ENCODE results near the gene PAGR1.
"Not testable (repeated sequence)": the region's sequence is repeated elsewhere in the genome, so short reads cannot be mapped to it uniquely, and the experiment has no call there.

The PAGR1 gene

DNA sequence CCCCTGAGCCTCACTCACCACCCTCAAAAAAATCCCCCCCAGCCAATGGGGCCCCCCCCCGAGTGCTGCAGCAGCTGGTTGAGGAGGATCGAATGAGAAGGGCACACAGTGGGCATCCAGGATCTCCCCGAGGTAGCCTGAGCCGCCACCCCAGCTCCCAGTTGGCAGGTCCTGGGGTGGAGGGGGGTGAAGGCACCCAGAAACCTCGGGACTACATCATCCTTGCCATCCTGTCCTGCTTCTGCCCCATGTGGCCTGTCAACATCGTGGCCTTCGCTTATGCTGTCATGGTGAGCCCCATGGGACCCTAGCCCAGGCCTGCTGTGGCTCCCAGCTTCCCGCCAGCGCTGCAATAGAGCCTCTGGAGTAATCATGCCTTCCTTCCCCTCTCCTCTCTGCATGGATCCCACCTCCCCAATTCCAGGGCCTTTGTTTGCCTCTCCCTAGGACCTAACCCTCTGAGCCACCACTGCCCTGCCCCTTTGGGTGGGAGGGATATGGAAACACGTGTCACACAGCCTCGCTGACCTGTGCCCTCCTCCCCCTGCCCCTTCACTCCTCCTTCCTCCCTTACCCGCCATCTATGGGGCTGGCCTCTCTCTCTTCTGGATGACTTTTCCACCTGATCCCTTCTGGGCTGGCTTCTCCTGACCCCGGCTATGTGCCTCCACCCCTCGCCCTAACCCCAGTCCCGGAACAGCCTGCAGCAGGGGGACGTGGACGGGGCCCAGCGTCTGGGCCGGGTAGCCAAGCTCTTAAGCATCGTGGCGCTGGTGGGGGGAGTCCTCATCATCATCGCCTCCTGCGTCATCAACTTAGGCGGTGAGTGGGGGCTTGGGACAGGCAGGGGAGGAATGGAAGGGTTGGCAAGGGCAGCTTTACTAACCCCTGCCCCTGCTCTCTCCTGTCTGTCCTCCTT is 2.0 kb upstream of the PAGR1 start:
- DNase-seq, result no peak

DNA sequence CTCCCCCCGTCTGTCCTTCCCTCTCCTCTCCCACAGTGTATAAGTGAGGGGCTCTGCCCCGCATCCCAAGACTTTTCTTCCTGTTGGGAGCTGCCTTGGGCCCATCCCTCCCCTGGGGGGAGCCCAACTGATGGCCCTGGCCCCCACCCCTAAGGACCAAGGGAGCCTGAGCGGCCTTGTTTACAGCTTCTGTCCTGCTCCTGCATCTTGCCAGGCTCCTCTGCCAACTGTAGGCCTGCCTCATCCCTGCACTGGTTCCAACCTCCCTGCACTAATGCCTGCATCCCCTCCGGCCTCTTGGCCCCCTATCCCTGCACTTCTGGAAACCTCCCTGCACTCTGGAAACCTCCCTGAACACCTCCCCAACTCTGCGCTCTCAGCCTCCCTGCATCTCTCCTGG is 1.4 kb upstream of the PAGR1 start:
- DNase-seq, result no peak

DNA sequence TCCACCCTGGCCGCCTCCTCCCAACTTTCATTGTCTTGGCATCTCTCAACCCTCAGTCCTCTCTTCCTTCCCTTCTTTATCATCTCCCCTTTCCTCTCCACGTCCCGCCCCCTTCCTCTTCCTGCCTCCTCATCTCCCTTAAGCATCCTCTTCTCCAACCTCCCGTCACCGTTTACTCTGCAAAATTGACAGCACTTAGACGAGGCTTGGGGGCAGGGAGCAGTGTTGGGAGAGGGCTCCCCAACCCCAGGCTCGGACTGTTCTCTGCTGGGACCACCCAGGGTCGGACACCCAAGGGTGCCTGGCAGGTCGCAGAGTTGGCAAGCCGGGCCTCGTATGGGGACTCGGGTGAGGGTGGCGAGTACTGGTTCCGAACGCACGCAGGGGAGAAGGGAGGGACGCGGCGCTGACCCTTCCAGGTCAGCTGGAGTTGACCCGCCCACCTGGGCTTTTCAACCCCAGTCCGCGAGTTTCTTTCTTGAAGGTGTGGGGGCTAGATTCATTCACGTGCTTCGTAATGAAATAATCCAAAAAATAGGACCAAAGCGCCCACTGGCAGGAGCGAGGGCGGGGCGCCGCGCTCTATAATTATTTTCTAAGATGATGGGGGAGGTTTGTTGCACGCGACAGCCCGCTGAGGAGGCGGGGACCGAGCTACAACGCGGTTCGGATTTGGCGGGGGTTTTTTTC is 775 bp upstream of the PAGR1 start:
- DNase-seq, result peak; percentile 71

DNA sequence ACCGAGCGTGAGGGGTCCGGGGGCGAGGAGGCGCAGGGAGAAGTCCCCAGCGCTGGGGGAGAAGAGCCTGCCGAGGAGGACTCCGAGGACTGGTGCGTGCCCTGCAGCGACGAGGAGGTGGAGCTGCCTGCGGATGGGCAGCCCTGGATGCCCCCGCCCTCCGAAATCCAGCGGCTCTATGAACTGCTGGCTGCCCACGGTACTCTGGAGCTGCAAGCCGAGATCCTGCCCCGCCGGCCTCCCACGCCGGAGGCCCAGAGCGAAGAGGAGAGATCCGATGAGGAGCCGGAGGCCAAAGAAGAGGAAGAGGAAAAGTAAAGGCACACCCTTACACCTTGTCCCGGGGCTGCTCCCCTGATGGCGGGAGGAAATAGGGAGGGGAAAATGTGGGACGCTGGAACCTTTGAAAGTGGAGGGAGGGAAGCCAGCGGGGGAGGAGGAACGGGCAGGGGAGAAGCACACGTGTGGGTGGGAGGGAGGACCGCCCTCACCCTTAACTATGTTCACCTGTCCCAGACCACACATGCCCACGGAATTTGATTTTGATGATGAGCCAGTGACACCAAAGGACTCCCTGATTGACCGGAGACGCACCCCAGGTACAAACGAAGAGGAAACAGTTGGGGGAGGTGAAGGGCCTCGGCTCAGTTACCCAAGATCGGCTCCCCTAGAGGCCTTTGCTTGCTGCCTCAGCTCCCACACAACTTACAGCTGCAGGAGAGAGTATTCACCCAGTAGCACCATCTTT is 916 bp downstream of the PAGR1 start:
- peak; percentile 56 for DNase-seq

DNA sequence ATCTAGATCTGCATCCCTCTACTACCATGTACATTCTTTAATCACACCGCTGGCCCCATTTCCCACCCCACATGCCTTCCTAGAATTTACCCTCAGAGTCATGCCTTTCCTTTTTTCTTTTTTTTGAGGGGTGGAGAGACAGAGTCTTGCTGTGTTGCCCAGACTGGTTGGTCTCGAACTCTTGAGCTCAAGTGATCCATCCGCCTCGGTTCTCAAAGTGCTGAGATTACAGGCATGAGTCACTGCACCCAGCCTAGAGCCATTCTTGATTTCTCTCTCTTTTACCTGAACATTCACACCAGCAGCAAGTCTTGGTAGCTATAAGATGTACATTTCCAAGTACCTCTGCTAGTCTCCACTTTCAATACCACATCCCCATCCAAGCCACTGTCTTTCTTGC is 2.1 kb downstream of the PAGR1 start:
- no peak for DNase-seq

DNA sequence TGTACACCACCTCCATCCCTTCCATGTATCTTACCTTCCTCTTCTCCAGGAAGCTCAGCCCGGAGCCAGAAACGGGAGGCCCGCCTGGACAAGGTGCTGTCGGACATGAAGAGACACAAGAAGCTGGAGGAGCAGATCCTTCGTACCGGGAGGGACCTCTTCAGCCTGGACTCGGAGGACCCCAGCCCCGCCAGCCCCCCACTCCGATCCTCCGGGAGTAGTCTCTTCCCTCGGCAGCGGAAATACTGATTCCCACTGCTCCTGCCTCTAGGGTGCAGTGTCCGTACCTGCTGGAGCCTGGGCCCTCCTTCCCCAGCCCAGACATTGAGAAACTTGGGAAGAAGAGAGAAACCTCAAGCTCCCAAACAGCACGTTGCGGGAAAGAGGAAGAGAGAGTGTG is 3.6 kb downstream of the PAGR1 start:
- no peak for DNase-seq

GRCh38 chr16:29820271-29820701 is 4.3 kb downstream of the PAGR1 start, which contains the start of gene MVP:
Gene MVP, plus strand, starts transcription at chr16:29820462. Its CDS starts 10,088 bp downstream, at chr16:29830550.
- peak; percentile 60 for DNase-seq

DNA sequence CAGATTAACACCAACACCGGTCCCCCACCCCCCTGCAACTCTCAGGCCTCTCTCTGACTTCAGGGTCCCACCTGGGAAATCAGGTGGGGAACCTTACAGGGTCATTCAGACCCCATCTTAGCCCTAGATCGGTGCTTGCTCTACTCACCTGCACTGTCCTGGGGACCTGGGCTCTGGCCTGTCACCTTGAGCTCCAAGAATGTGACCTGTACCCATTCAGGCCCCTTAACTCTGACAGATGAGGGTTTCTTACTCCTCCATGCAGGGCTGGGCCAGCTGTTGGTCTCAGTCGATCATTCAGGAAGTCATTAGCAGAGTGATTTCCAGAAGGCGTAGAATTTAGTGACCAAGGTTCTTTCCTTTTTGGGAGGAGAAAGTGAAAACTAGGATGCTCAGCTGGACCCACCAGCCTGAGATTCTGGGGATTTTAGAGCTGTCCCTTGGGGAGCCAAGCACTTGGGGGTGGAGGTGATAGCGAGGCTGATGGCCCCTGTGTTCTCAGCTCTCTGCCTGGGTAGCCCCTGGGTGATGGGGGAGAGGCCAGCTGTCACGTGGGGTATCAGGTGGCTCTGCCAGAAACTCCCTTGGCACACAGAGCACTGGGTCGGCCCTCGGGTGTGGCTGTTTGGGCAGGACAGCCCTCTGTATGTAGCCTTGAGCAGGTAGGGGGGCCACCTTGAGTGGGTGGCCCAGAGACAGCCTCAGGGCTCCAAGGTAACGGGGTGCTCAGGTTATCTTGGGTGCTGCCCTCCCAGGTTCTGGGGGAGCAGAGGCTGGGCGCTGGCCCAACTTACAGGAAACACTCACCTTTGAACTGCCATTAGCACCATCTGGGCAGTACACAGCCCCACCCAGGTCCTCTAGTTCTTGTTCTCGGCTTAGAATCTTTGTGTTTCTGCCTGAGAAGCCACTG is 5.0 kb downstream of the PAGR1 start:
- DNase-seq, result peak; percentile 47

- DNase-seq, result peak; percentile 47
These were observed 5.7 kb downstream of the PAGR1 start for GRCh38 chr16:29821643-29822115.

DNA sequence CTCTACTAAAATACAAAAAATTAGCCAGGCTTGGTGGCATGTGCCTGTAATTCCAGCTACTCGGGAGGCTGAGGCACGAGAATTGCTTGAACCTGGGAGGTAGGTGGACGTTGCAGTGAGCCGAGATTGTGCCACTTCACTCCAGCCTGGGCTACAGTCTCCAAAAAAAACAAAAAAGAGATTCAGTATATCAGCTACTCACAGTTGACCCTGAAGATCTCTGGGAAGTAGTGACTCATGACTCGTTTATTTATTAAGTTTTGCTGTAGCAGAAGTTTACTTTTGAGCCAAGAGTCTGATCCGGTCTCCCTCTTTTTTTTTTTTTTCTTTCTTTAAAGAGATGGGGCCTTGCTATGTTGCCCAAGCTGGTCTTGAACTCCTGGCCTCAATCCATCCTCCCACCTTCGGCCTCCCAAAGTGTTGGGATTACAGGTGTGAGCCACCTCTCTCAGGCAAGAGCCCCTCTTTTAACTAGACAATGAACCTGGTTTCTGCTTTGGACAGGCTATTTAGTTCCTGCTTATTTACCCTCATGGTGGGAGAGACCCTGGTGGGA is 8.7 kb downstream of the PAGR1 start:
- no peak for DNase-seq

DNA sequence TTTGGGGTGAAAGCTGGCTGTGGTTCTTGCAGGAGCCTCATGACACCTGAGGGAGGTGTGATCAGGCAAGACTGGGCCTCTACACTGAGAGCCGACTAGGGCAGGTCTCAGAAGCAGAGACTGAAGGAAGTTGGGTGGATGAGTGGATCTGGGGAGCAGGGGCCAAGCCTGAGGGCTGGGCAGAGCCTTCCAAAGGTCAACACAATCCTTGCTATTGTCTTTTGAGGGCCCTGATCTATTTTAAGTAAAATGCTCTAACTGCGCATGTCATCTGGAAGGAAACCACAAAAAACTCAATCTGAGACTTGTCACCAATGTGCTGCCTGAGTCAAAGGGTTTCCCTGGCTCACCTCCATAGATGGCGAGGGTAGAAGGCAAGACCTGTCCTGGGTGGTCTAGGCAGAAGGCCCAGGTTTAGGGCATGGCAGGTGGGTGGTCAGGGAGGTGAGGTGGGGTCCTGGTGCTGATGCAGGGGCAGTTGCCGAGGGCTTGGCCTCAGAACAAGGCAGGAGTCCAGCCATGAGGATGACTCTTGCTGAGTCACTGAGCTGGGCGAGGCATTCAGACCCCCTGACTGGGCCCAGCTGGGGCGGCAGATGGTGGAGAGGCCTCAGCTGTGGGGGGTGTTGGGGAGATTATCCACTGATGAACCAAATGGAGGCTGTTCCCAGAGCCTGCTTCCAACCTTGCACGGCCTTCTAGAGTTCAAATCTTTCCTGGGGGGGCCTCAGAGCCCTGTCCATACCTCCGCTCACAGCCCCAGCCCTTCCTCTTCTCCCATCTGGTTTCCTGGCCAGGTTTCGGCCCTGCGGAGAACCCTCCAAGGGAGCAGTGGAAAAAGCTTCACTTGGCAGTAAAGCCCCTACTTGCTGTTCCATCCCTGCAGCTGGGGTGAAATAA is 9.4 kb downstream of the PAGR1 start:
- DNase-seq, result no peak

DNA sequence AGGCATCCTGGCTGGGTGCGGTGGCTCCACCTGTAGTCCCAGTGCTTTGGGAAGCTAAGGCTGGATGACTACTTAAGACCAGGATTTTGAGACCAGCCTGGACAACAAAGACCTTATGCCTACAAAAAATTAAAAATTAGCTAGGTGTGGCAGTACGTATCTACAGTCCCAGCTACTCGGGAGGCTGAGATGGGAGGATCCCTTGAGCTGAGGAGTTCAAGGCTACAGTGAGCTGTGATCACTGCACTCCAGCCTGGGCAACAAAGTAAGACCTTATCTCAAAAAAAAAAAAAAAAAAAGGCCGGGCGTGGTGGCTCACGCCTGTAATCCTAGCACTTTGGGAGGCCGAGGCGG is 10.4 kb downstream of the PAGR1 start:
- DNase-seq, result no peak

DNA sequence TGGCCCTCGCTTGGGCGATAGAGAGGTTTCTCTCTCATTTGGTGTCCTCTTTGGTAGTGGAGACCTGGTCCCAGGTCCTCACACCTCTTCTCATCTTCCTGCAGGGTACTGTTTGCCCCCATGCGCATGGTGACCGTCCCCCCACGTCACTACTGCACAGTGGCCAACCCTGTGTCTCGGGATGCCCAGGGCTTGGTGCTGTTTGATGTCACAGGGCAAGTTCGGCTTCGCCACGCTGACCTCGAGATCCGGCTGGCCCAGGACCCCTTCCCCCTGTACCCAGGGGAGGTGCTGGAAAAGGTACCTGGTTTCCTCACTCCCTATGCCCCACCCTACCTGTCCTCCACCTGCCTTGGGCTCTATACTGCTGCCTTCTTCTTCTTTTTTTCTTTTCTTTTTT is 14.8 kb downstream of the PAGR1 start:
- no peak for DNase-seq

DNA sequence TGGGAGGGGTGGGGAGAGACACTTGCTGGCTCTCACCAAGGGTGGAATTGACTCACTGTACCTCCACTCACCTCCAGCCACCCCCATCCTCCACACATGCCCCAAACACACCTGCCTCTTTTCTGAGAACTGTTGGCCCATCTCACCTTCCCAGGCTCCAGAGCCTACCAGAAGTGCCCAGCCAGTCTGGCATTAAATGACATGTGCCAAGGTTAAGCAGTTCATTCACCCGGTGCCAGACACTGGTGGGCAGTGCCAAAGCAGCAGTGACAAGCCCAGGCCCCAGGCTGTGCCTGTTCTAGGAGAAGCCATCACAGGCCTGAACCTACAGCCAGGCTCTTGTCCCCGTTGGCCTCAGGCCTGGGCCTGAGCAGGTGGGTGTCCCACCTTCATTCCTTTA is 15.5 kb downstream of the PAGR1 start:
- DNase-seq, result no peak

DNA sequence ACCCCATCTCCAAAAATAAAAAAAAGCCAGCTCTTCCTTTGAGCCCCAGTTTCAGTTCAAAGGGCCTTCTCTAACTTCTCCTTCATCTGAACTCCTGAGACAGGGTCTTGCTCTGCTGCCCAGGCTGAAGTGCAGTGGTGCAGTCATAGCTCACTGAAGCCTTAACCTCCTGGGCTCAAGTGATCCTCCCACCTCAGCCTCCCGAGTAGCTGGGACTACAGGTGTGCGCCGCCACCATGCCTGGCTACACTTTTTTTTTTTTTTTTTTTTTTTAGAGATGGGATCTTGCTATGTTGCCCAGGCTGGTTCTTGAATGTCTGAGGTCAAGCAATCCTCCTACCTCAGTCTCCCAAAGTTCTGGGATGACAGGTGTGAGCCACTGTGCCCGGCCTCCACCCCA is 17.3 kb downstream of the PAGR1 start:
- DNase-seq, result not testable (repeated sequence)

DNA sequence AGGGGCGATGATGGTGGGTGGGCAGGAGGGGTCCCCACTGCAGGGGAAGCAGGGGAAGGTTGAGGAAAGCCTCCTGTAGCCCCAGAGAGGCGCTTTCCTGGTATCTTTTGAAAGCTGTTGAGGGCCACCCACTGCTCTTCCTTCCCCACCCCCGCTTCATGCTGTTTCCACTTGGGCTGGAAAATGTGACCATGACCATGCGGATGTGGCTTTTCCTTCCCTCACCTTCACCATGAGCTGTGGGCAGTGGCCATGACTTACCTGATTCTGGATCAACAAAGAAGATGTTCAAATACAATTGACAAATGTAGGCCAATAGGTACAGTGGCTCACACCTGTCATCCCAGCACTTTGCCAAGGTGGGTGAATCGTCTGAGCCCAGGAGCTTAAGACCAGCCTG is 18.1 kb downstream of the PAGR1 start:
- DNase-seq, result no peak

GRCh38 chr16:29835926-29836325 is 20.0 kb downstream of the PAGR1 start:
- no peak for DNase-seq

DNA sequence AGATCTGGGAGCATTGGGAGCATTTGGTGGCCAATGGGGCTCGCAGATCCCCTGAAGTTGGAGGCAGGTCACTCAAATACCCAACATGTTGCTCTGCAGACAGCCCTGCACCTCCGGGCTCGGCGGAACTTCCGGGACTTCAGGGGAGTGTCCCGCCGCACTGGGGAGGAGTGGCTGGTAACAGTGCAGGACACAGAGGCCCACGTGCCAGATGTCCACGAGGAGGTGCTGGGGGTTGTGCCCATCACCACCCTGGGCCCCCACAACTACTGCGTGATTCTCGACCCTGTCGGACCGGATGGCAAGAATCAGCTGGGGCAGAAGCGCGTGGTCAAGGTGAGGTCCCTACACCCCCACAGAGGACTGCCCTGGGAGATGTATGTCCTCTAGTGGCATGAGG is 20.7 kb downstream of the PAGR1 start:
- DNase-seq, result no peak

DNA sequence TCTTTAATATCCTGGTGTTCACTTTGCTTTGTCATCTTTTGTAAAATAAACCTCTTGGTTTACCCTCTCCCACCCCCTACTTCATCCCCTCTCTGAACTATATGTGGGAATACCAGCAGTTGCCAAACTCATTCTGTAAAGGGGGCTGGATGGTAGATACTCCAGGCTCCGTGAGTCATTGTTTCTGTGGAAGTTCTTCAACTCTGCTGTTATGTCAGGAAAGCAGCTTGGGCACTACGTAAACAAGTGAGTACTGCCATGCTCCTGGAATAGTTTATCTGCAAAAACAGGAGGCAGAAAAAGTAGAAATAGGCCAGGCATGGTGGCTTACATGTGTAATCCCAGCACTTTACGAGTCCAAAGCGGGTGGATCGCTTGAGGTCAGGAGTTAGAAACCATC is 21.9 kb downstream of the PAGR1 start:
- no peak for DNase-seq

DNA sequence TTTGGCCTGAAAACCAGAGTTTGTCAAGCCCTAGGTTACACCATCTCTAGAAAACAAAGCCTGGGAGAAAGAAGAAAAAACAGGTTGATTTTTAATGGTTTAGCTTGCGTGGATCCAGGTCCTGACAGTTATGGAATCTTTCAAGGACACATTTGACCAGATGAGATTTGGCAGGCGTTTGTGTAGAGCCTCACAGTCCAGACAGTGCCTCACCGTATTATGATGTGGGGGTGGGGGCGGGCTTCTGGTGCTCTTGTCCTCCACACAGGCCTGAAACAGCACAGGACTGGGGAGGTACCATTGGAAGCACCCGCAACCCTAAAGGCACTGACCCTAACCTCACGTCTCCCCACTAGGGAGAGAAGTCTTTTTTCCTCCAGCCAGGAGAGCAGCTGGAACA is 23.9 kb downstream of the PAGR1 start:
- DNase-seq, result no peak

DNA sequence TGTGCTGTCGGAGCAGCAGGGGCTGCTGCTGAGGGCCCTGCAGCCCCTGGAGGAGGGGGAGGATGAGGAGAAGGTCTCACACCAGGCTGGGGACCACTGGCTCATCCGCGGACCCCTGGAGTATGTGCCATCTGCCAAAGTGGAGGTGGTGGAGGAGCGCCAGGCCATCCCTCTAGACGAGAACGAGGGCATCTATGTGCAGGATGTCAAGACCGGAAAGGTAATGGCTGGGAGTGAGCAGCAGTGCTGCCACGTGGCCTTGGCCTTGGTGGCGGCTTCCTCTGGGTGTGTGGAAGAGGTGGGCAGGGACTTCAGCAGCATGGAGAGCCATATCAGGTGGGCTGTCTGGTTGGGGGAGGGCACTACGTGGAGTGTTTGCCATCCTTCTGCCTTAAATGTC is 24.3 kb downstream of the PAGR1 start:
- DNase-seq, result no peak
